SU-DHL-6 (cell line): ENCODE data around the gene SLX4IP.

Experiments
- H2AFZ ChIP-seq: fragments of 200-600 bp; sonication (generic); 2 replicates; pipeline ENCODE4 v1.6.1; 2014; ENCODE audit warnings: low read depth, mild to moderate bottlenecking, moderate library complexity, mixed read lengths, antibody characterized with exemption, low read length; ENCODE audit not compliant: severe bottlenecking
- H3F3A ChIP-seq: fragments of 200-600 bp; shearing (Covaris generic); 2 replicates; pipeline ENCODE4 v1.6.0; 2016; ENCODE audit warnings: antibody characterized with exemption, mild to moderate bottlenecking; ENCODE audit not compliant: insufficient read depth
- H3K27ac ChIP-seq: fragments of 200-600 bp; sonication (generic); 2 replicates; pipeline ENCODE4 v1.5.1; 2016; ENCODE audit warnings: low read depth, mild to moderate bottlenecking, low read length, moderate library complexity, mixed read lengths
- H3K27me3 ChIP-seq: fragments of 200-600 bp; sonication (generic), shearing (Covaris generic); 2 replicates; pipeline ENCODE4 v1.6.0; 2014; ENCODE audit warnings: mild to moderate bottlenecking, low read length
- H3K36me3 ChIP-seq: fragments of 200-600 bp; sonication (generic); 2 replicates; pipeline ENCODE4 v1.6.1; 2014; ENCODE audit warnings: mild to moderate bottlenecking, low read length, mixed read lengths
- H3K4me2 ChIP-seq: fragments of 300-600, 200-600 bp; shearing (Covaris generic), sonication (generic); 2 replicates; pipeline ENCODE4 v1.6.0; 2014; ENCODE audit warnings: low read length, low read depth, mild to moderate bottlenecking; ENCODE audit not compliant: poor library complexity, severe bottlenecking
- H3K4me3 ChIP-seq: fragments of 200-600 bp; sonication (generic); 2 replicates; pipeline ENCODE4 v1.5.1; 2014; ENCODE audit warnings: antibody characterized with exemption, low read length, mild to moderate bottlenecking, mixed read lengths; ENCODE audit not compliant: insufficient read depth, poor library complexity, severe bottlenecking
- H3K79me2 ChIP-seq: fragments of 200-600 bp; sonication (generic); 2 replicates; pipeline ENCODE4 v1.6.1; 2014; ENCODE audit warnings: mild to moderate bottlenecking, low read length, moderate library complexity; ENCODE audit not compliant: insufficient read depth
- H3K9ac ChIP-seq: fragments of 200-600 bp; sonication (generic); 2 replicates; pipeline ENCODE4 v1.7.0; 2014; ENCODE audit warnings: mild to moderate bottlenecking, low read length
- H3K9me2 ChIP-seq: fragments of 200-600 bp; sonication (generic); replicated peaks from 2 replicates; pipeline ENCODE4 v1.6.1; 2014; ENCODE audit warnings: low read length; ENCODE audit not compliant: insufficient read depth
- H3K9me3 ChIP-seq: fragments of 200-600 bp; sonication (generic); 2 replicates; pipeline ENCODE4 v1.6.1; 2014; ENCODE audit warnings: low read length, mixed read lengths; ENCODE audit not compliant: insufficient read depth
- H4K20me1 ChIP-seq: fragments of 200-600 bp; sonication (generic); 2 replicates; pipeline ENCODE4 v1.6.1; 2014; ENCODE audit warnings: low read depth, mild to moderate bottlenecking, antibody characterized with exemption, low read length, moderate library complexity, mixed read lengths
- EZH2phosphoT487 ChIP-seq: fragments of 200-600 bp; sonication (generic), shearing (Covaris generic); conservative IDR thresholded peaks from 2 replicates; pipeline ENCODE4 v1.6.1; 2018; ENCODE audit warnings: mild to moderate bottlenecking, antibody characterized with exemption, low read length, moderate library complexity, mixed read lengths
- TF ChIP-seq, protein P1 (sequence below): fragments of 200-600 bp; sonication (generic); IDR thresholded peaks from one replicate; pipeline ENCODE4 v1.5.1; 2017; ENCODE audit warnings: antibody characterized with exemption, mild to moderate bottlenecking, low read length, moderate library complexity; ENCODE audit not compliant: insufficient read depth, poor library complexity, severe bottlenecking

Gene SLX4IP

DNA sequence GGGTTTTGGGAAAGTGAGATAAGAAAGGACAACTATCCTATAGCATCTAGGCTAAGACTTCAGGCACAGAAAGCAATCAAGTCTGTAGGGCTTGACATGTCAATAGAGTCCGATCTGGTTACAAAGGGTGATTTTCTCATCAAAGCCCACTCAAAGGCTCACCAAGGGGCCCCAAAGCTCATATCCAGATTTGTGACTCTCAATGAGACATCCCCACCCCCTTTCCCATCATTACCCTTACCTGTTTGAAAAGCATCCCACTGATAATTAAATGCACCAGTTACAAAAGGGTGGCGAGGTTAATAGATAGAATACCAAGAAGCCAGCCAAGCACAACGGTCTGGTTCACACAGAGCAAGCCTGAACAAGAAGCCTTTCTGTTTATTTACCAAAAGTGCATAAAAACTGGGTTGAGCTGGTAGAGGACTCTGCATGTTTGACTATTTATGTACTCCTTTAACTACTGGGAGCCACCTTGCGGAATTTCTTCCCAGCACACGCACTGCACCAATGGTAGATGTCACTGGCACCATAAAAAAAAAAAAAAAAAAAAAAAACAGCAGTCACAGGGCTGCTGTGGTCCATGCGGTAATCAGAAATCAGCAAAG is 232.6 kb downstream of the SLX4IP start:
- peaks cover 5% of the 10 kb centered on the region; the same call in 1 of the 2 replicates for H3F3A ChIP-seq
- no peaks in the 10 kb centered on the region for H4K20me1 ChIP-seq
- no peak overlapping the region for H3K27ac ChIP-seq
- TF ChIP-seq EZH2phosphoT487 = no peak
- TF ChIP-seq, protein P1, sequence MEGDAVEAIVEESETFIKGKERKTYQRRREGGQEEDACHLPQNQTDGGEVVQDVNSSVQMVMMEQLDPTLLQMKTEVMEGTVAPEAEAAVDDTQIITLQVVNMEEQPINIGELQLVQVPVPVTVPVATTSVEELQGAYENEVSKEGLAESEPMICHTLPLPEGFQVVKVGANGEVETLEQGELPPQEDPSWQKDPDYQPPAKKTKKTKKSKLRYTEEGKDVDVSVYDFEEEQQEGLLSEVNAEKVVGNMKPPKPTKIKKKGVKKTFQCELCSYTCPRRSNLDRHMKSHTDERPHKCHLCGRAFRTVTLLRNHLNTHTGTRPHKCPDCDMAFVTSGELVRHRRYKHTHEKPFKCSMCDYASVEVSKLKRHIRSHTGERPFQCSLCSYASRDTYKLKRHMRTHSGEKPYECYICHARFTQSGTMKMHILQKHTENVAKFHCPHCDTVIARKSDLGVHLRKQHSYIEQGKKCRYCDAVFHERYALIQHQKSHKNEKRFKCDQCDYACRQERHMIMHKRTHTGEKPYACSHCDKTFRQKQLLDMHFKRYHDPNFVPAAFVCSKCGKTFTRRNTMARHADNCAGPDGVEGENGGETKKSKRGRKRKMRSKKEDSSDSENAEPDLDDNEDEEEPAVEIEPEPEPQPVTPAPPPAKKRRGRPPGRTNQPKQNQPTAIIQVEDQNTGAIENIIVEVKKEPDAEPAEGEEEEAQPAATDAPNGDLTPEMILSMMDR = no peak
- no peak overlapping the region for H3K4me3 ChIP-seq
- no peak overlapping the region for H2AFZ ChIP-seq
- H3K4me2 ChIP-seq = no peak overlapping the region
- no peaks in the 10 kb centered on the region for H3K9me3 ChIP-seq
- no peaks in the 10 kb centered on the region for H3K9me2 ChIP-seq
- H3K79me2 ChIP-seq = no peaks in the 10 kb centered on the region
- no peak overlapping the region for H3K9ac ChIP-seq
- no peaks in the 10 kb centered on the region for H3K36me3 ChIP-seq
- no peaks in the 10 kb centered on the region for H3K27me3 ChIP-seq

- H3K36me3 ChIP-seq = no peaks in the 10 kb centered on the region
- TF ChIP-seq EZH2phosphoT487 = no peak
- TF ChIP-seq, protein P1 = no peak
These were observed 233.7 kb downstream of the SLX4IP start for GRCh38 chr20:10668677-10669368.

GRCh38 chr20:10669843-10670446 is 234.8 kb downstream of the SLX4IP start:
- peak overlapping the region; percentile 36 for H3K4me2 ChIP-seq
- no peaks in the 10 kb centered on the region for H3K79me2 ChIP-seq
- H3K9me2 ChIP-seq = no peaks in the 10 kb centered on the region
- H3K27ac ChIP-seq = no peak overlapping the region
- no peaks in the 10 kb centered on the region for H3K36me3 ChIP-seq
- H3F3A ChIP-seq = peaks cover 5% of the 10 kb centered on the region; the same call in 1 of the 2 replicates
- TF ChIP-seq, protein P1 = no peak
- TF ChIP-seq EZH2phosphoT487 = no peak
- no peak overlapping the region for H3K4me3 ChIP-seq
- no peaks in the 10 kb centered on the region for H3K9me3 ChIP-seq
- no peak overlapping the region for H3K9ac ChIP-seq
- H4K20me1 ChIP-seq = no peaks in the 10 kb centered on the region
- H3K27me3 ChIP-seq = no peaks in the 10 kb centered on the region
- no peak overlapping the region for H2AFZ ChIP-seq

More at GRCh38 chr20:10668677-10669368, 233.7 kb downstream of the SLX4IP start:
- no peak overlapping the region for H3K27ac ChIP-seq
- H3K27me3 ChIP-seq = no peaks in the 10 kb centered on the region
- H3F3A ChIP-seq = peaks cover 5% of the 10 kb centered on the region; the same call in 1 of the 2 replicates
- no peaks in the 10 kb centered on the region for H3K79me2 ChIP-seq
- H3K9me2 ChIP-seq = no peaks in the 10 kb centered on the region
- H4K20me1 ChIP-seq = no peaks in the 10 kb centered on the region
- H2AFZ ChIP-seq = no peak overlapping the region
- no peaks in the 10 kb centered on the region for H3K9me3 ChIP-seq
- H3K4me3 ChIP-seq = no peak overlapping the region
- no peak overlapping the region for H3K4me2 ChIP-seq
- no peak overlapping the region for H3K9ac ChIP-seq
